ENCODE results near the gene RASAL1.

- TF ChIP-seq EP300 (IDR thresholded peaks at IDR 0.05; ENCODE audit: borderline replicate concordance) (no peak), RAD21 (IDR thresholded peaks at IDR 0.05; ENCODE audit: low read depth) (no peak), TAF1 (IDR thresholded peaks at IDR 0.05; ENCODE audit: low read depth) (no peak), TEAD4 (IDR thresholded peaks at IDR 0.05) (no peak), CEBPB (IDR thresholded peaks at IDR 0.05) (no peak), FOXM1 (IDR thresholded peaks at IDR 0.05; ENCODE audit: borderline replicate concordance, low read depth) (no peak), MAX (IDR thresholded peaks at IDR 0.05) (no peak), TCF12 (IDR thresholded peaks at IDR 0.05; ENCODE audit: low read depth) (no peak), REST (IDR thresholded peaks at IDR 0.05; ENCODE audit: low read depth) (no peak), ZBTB7A (IDR thresholded peaks at IDR 0.05; ENCODE audit: low read depth) (no peak), YY1 (IDR thresholded peaks at IDR 0.05; ENCODE audit: low read depth) (no peak)
Measured at GRCh38 chr12:113083863-113084435, 51.6 kb downstream of the RASAL1 start.

All from Ishikawa (cell line).